Astrocyte of the spinal cord (primary cell): ENCODE results near the gene FAM83C.

ENCODE experiments used
- DNase-seq: peaks from one replicate; pipeline ENCODE4 v3.0.0; 2011; ENCODE audit warnings: low read depth, low spot score
- H3K4me3 ChIP-seq: 2 replicates; pipeline ENCODE4 v1.5.1; 2011; ENCODE audit warnings: low read depth, mild to moderate bottlenecking, low read length, moderate library complexity
- CTCF ChIP-seq: IDR thresholded peaks from 2 replicates; pipeline ENCODE4 v1.5.1; 2012; ENCODE audit warnings: low read depth, mild to moderate bottlenecking, low read length, inconsistent platforms
- in situ Hi-C: cut with HindIII; loops from 2 replicates; pipeline ENCODE4 v1.10.0; 2017; ENCODE audit warnings: low sequenced_read_pairs

Gene FAM83C

DNA sequence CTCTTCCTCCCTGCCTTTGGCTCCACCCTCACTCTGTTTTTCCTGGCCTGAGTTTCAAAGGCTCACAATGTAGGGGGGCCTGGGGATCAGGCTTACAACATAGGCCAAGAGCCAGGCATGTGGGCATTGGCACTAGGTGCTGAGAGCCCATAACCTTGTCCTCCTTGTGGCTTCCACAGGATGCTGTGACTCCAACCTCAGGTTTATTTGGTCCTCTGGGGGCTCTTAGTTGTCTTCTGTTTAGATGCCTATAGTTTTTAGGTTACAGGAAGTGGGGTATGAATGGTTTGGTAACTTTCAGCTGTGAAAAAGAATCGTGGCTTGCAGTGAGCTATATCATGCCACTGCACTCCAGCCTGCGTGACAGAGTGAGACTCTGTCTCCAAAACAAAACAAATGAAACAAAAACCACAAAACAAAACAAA is 40.2 kb downstream of the FAM83C start:
- DNase-seq: no peak
- H3K4me3 ChIP-seq: no peak overlapping the region
- in situ Hi-C loops: no loop called here
- TF ChIP-seq CTCF: no peak

DNA sequence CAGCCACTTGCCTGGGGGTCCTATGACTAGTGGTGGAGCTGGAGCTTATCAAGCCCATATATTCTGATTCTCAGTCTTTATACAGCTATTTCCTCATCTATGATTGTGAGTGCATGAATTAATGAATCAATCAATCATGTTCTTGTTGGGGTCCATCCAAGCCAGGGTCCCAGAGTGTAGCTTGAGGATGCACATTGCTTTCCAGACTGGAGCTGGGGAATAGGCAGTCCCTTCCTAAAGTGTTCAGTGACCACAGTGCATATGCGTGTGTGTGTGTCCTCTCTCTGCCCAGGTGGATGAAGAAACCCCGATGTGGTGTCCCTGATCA is 40.6 kb downstream of the FAM83C start:
- no peak for DNase-seq
- H3K4me3 ChIP-seq: no peak overlapping the region
- in situ Hi-C loops: no loop called here
- TF ChIP-seq CTCF: no peak

- in situ Hi-C loops: no loop called here
- no peak for TF ChIP-seq CTCF
- H3K4me3 ChIP-seq: no peak overlapping the region
- DNase-seq: no peak
These were observed 43.4 kb downstream of the FAM83C start for GRCh38 chr20:35248641-35249475.

- DNase-seq: no peak
- no peak overlapping the region for H3K4me3 ChIP-seq
- in situ Hi-C loops: no loop called here
- no peak for TF ChIP-seq CTCF
These were observed 45.5 kb downstream of the FAM83C start for GRCh38 chr20:35246723-35247122.

DNA sequence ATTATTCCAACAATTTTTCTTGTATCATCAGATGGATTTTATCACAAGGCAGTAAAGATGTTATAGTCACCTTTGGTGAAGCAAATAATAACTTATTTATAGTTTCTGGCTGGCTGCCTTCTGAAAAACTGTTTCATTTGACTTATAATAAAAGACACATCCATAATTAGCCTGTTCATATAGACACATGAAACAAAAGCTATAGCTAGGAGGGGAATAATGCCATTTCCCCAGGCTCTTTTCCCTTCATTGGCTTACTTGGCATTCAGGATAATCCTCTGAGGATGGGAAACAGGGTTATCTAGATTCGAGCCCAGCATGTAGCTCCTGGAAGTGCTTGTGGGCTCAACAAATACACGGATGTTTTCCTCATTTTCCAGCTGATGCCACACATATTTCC is 48.2 kb downstream of the FAM83C start:
- no peak overlapping the region for H3K4me3 ChIP-seq
- in situ Hi-C loops: no loop called here
- DNase-seq: no peak
- no peak for TF ChIP-seq CTCF

DNA sequence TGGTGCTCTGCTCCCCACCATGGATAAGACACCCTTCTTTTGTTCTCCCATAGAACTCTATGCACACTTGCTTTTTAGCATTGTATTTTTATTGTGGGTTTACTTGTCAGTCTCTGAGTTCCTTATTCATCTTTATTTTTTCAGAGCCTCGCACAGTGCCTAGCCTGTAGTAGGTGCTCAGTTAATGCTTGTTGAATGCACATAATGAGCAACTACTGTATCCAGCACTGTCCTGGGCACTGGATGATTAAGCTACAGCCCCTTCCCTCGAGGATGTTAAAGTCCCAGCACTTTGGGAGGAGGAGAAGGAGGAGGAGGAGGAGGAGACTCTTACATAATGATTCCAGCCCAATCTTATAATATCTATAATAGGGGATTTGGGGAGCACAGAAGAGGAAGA is 48.9 kb downstream of the FAM83C start:
- no peak for DNase-seq
- in situ Hi-C loops: no loop called here
- no peak for TF ChIP-seq CTCF
- no peak overlapping the region for H3K4me3 ChIP-seq

- no peak overlapping the region for H3K4me3 ChIP-seq
- TF ChIP-seq CTCF: no peak
- in situ Hi-C loops: no loop called here
- no peak for DNase-seq
These were observed 51.4 kb downstream of the FAM83C start for GRCh38 chr20:35240811-35241293.
